ENCODE data around the gene HMGXB4. TPM values are rescaled to one million over a fixed set of nuclear protein-coding genes. Genes with fewer than 3 reads are reported as not detected.

HMGXB4 gene
- total RNA-seq, 1 donor from 2014 or later = 16.7 TPM

- no peak for TF ChIP-seq CTCF (IDR thresholded peaks at IDR 0.05; ENCODE audit: insufficient read depth, low read depth, low read length)
- TF ChIP-seq EZH2 (IDR thresholded peaks at IDR 0.05; ENCODE audit: insufficient read depth, low read length) = no peak
- Mint-ChIP-seq H3K4me1 (ENCODE audit: low read depth, unreplicated experiment) (peaks cover 3% of the 10 kb centered on the region), H3K36me3 (ENCODE audit: low read depth, unreplicated experiment) (peaks cover 3% of the 10 kb centered on the region), H3K27ac (ENCODE audit: unreplicated experiment) (no peak overlapping the region), H3K9me3 (ENCODE audit: unreplicated experiment) (no peaks in the 10 kb centered on the region), H3K4me3 (ENCODE audit: unreplicated experiment) (no peak overlapping the region), H3K27me3 (ENCODE audit: low read depth, unreplicated experiment) (no peaks in the 10 kb centered on the region)
- Histone ChIP-seq H3K27ac (ENCODE audit: low read depth, low read length) (no peak overlapping the region), H3K36me3 (ENCODE audit: insufficient read depth, low read length) (peaks cover 47% of the 10 kb centered on the region), H3K4me3 (ENCODE audit: insufficient read depth, low read depth, low read length) (no peak overlapping the region), H4K20me1 (ENCODE audit: insufficient read depth, low read length) (no peaks in the 10 kb centered on the region), H3K27me3 (ENCODE audit: insufficient read depth, low read length) (no peaks in the 10 kb centered on the region), H3K79me2 (ENCODE audit: insufficient read depth, low read length) (no peaks in the 10 kb centered on the region), H3K4me1 (ENCODE audit: insufficient read depth, low read length) (no peaks in the 10 kb centered on the region), H3K9me3 (ENCODE audit: insufficient read depth, low read depth, low read length) (no peaks in the 10 kb centered on the region), H3K4me2 (ENCODE audit: low read length) (no peak overlapping the region), H3K9ac (ENCODE audit: low read length) (no peak overlapping the region), H2AFZ (ENCODE audit: low read depth, low read length) (no peak overlapping the region)
- FAIRE-seq (no peak), DNase-seq (ENCODE audit: low read depth) (no peak)
Measured at GRCh38 chr22:35292786-35293185, 35.5 kb downstream of the HMGXB4 start.

- H3K9me3 ChIP-seq (ENCODE audit: insufficient read depth, low read depth, low read length) = no peaks in the 10 kb centered on the region
- H3K27me3 Mint-ChIP-seq (ENCODE audit: low read depth, unreplicated experiment) = no peaks in the 10 kb centered on the region
- no peak overlapping the region for H2AFZ ChIP-seq (ENCODE audit: low read depth, low read length)
- H3K4me2 ChIP-seq (ENCODE audit: low read length) = no peak overlapping the region
- H3K4me1 ChIP-seq (ENCODE audit: insufficient read depth, low read length) = peaks cover 12% of the 10 kb centered on the region
- peaks cover 8% of the 10 kb centered on the region for H3K79me2 ChIP-seq (ENCODE audit: insufficient read depth, low read length)
- H3K36me3 Mint-ChIP-seq (ENCODE audit: low read depth, unreplicated experiment) = peaks cover 3% of the 10 kb centered on the region
- no peak overlapping the region for H3K4me3 ChIP-seq (ENCODE audit: insufficient read depth, low read depth, low read length)
- no peak overlapping the region for H3K9ac ChIP-seq (ENCODE audit: low read length)
- no peak overlapping the region for H3K27ac Mint-ChIP-seq (ENCODE audit: unreplicated experiment)
- H3K9me3 Mint-ChIP-seq (ENCODE audit: unreplicated experiment) = no peaks in the 10 kb centered on the region
- FAIRE-seq (no peak), DNase-seq (ENCODE audit: low read depth) (no peak)
- no peaks in the 10 kb centered on the region for H4K20me1 ChIP-seq (ENCODE audit: insufficient read depth, low read length)
- H3K27me3 ChIP-seq (ENCODE audit: insufficient read depth, low read length) = no peaks in the 10 kb centered on the region
- peaks cover 33% of the 10 kb centered on the region for H3K36me3 ChIP-seq (ENCODE audit: insufficient read depth, low read length)
- H3K4me3 Mint-ChIP-seq (ENCODE audit: unreplicated experiment) = no peak overlapping the region
- peaks cover 6% of the 10 kb centered on the region for H3K4me1 Mint-ChIP-seq (ENCODE audit: low read depth, unreplicated experiment)
- no peak overlapping the region for H3K27ac ChIP-seq (ENCODE audit: low read depth, low read length)
- TF ChIP-seq EZH2 (IDR thresholded peaks at IDR 0.05; ENCODE audit: insufficient read depth, low read length) (no peak), CTCF (IDR thresholded peaks at IDR 0.05; ENCODE audit: insufficient read depth, low read depth, low read length) (no peak)
Measured at GRCh38 chr22:35296051-35296450, 38.8 kb downstream of the HMGXB4 start.

- H3K36me3 ChIP-seq (ENCODE audit: insufficient read depth, low read length) = peaks cover 18% of the 10 kb centered on the region
- H3K27me3 Mint-ChIP-seq (ENCODE audit: low read depth, unreplicated experiment) = no peaks in the 10 kb centered on the region
- peaks cover 28% of the 10 kb centered on the region for H3K79me2 ChIP-seq (ENCODE audit: insufficient read depth, low read length)
- H3K27ac ChIP-seq (ENCODE audit: low read depth, low read length) = peak overlapping the region; percentile 96
- peaks cover 1% of the 10 kb centered on the region for H3K9me3 Mint-ChIP-seq (ENCODE audit: unreplicated experiment)
- H3K4me2 ChIP-seq (ENCODE audit: low read length) = peak overlapping the region; percentile 97
- peak; percentile 9 for DNase-seq (ENCODE audit: low read depth)
- peak overlapping the region; percentile 82 for H3K4me3 ChIP-seq (ENCODE audit: insufficient read depth, low read depth, low read length)
- H3K9me3 ChIP-seq (ENCODE audit: insufficient read depth, low read depth, low read length) = no peaks in the 10 kb centered on the region
- H3K9ac ChIP-seq (ENCODE audit: low read length) = peak overlapping the region; percentile 98
- H4K20me1 ChIP-seq (ENCODE audit: insufficient read depth, low read length) = no peaks in the 10 kb centered on the region
- peak overlapping the region; percentile 70 for H2AFZ ChIP-seq (ENCODE audit: low read depth, low read length)
- peaks cover 4% of the 10 kb centered on the region for H3K36me3 Mint-ChIP-seq (ENCODE audit: low read depth, unreplicated experiment)
- no peaks in the 10 kb centered on the region for H3K27me3 ChIP-seq (ENCODE audit: insufficient read depth, low read length)
- FAIRE-seq = no peak
- TF ChIP-seq CTCF (IDR thresholded peaks at IDR 0.05; ENCODE audit: insufficient read depth, low read depth, low read length) = no peak
- TF ChIP-seq EZH2 (IDR thresholded peaks at IDR 0.05; ENCODE audit: insufficient read depth, low read length) = no peak
- H3K4me1 Mint-ChIP-seq (ENCODE audit: low read depth, unreplicated experiment) = peaks cover 19% of the 10 kb centered on the region
- peak overlapping the region; percentile 73 for H3K4me3 Mint-ChIP-seq (ENCODE audit: unreplicated experiment)
- peaks cover 32% of the 10 kb centered on the region for H3K4me1 ChIP-seq (ENCODE audit: insufficient read depth, low read length)
- peak overlapping the region; percentile 80 for H3K27ac Mint-ChIP-seq (ENCODE audit: unreplicated experiment)
Measured at GRCh38 chr22:35299217-35299672, 42.0 kb downstream of the HMGXB4 start.
